ENCODE measurements around the gene CTNND2.
"Not testable (repeated sequence)": the region's sequence is repeated elsewhere in the genome, so short reads cannot be mapped to it uniquely, and the experiment has no call there.

The CTNND2 gene

DNA sequence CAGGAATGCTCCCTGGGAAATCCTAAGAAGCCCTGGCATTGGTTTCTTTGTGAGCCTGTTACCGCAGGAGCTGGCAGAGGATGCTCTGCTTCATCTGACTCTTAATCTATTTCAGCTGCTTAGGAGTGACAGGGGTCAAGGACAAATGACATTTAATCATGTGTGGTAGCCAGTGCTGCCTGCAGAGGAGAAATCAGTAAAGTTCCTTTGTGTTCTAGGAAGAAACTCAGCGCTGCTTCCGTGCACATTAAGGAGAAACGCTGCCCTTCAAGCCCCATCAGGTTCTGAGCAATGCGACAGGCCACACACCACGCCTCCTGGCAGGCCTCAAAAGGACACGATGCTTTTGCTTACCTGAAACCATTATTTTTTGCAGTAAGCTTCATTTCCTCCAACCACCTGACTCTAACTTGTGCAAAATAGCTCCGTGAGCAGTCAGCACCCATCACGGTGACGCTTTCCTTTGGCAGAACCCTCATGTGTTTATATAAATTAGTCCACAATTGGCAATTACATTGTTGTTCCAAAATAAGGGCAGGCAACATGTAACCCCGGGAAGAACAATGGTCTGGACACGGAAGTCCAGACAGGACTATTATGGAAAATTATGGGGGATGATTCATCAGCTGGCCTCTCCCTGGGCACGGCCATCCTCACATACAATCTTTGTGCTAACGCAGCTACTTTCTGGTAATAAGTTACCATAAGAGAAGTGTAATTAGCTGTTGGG, 755.3 kb downstream of the CTNND2 start:
- no peak for DNase-seq

DNA sequence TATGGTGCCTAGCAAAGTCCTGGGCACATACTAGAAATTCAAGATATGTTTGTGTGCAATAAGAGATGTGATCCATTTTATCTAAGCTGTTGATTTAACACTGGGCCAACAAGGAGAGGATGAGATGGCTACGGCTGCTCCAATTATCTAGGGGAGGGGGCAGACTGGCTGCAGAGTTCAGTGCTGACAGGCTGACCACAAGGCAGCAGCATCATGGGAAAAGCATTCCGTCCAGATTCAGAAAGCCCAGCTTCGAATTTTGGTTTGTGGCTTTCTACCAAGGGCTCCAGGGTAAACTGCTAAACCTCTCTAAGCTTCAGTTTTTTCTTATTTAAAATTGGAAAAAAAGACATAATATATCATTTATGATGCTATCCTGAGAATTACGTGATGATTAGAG, 758.1 kb downstream of the CTNND2 start:
- DNase-seq, result no peak

GRCh38 chr5:11143456-11144267, 760.6 kb downstream of the CTNND2 start:
- peak; percentile 5 for DNase-seq

GRCh38 chr5:11139217-11139865, 764.9 kb downstream of the CTNND2 start:
- DNase-seq, result no peak

GRCh38 chr5:11130131-11130530, 774.1 kb downstream of the CTNND2 start:
- DNase-seq, result no peak

DNA sequence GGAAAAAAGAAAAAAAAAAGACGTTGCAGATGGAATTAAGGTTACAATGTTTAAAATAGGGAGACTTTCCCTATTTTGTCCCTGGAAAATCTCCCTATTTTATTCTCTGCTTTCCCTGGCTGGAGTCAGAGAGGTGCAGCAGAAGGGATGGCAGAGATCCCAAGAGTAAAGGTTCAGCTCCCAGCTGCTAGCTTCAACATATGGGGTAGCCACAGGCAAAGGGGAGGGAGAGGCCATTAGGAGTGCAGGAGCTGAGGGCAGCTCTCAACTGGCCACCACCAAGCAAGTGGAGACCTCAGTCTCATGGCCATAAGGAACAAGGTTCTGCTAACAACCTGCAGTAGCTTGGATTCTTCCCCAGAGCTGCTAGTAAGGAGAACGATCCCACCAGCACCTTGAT, 776.2 kb downstream of the CTNND2 start:
- DNase-seq, result no peak

DNA sequence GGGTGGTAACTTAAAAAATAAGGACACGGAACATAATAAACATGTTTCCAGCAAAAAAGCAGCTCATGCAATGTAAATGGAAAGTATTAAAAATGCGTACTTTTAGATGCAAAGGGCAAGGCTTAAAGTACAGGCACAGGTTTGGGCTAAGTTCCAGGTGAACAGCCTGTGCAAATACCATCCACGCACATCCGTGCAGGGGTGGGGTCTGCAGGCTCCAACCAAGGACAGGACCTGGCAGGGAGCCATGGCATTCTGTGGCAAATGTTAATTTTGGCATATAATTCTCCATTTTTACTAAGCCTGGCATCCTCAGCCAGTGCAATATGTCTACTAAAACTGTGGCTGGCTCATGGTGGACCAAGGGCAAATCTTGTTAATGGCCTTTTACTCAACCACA, 777.4 kb downstream of the CTNND2 start:
- DNase-seq, result no peak

DNA sequence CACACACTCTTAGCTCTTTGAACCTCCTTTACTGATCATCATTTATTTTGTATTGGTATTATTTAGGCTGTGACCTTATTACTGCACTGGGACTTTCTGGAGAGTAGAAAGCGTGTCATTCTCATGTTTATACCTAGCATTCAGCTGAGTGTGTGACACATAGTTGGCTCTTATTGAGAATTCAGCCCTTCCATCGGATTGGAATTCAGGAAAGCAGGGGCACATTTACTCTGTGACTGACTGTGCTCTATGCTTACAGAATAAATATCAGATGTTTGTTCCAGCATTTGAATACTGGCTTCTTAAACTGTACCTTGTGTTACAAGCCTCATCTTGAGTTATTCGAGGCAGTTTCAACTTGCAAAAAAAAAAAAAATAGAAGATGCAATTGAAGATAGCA, 782.4 kb downstream of the CTNND2 start:
- no peak for DNase-seq

GRCh38 chr5:11110128-11110527, 794.1 kb downstream of the CTNND2 start:
- DNase-seq, result no peak

DNA sequence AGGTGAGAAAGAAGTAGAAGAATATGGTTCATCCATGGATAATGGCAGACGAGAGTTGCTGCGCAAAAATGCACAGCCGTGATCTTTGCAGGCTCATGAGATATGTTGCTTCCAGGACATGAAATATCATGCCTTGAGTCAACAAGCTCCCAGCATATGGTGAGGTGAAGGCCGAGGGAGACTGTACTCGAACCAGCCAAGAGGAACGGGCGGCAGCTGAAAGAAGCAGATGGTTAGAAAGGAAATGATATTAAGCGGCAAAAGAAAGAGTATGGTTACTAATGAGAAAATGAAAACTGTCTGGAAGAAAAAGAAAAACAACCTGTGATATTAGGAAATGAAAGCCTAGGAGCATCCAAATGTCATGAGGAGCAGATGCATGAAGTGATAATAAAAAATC, 798.5 kb downstream of the CTNND2 start:
- DNase-seq, result no peak

DNA sequence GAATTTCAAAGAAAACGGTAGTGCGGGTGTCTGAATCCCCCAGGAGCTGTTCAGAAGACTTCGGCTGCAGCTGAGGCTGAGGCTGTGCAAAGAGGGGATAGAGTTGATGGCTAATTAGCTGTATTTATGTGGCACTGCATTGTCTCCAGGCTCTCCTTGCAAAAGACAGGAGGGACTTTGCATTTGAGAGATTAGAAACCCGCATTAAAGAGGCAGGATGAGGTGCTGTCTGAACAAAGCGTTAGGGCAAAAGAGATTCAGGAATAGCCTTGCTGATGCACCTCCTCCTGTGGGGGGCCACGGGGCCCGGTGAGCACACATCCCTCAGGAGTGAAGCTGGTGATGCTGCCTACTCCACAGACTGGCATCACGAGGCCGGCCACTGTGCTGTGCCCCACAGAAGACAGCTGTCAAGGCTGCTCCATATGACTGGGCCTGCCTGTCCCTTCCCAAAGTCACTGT, 799.6 kb downstream of the CTNND2 start:
- no peak for DNase-seq

DNA sequence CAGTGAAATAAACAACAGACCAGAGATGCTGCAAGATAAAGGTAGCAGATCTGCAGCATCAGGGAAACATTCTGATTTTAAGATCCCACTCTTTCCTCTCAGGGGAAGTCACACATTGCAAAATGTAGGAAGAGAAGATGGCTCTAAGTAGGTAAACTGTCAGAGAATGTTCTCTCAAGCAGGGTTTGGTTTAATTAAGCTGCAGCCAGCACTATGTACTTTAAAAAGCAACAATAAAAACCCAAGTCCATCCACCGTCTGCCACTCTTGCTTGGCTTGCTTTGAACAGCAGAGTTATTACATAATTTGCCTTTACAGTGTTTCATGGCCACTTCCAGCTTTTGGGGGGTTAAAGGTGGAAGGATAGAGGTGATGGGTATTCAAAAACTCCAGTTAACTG, 800.0 kb downstream of the CTNND2 start:
- DNase-seq, result no peak

DNA sequence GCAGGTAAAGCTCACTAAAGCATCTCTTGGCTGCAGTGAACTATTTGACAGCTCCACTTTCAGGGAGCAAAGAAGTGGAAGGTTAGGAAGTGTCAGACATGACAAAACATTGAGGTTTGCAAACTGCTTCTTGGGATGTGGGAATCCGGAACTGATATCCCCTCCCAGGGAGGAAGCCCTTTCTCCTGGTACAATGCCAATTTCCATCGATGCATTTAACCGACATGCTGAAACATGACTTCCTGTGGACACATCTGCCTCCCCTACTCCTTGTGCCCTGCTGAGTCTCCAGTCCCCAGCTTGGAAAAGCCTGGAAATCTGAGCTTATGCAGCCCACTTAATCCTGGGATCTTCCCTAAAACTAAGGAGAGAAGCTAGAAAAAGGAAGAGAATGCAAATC, 820.1 kb downstream of the CTNND2 start:
- no peak for DNase-seq

DNA sequence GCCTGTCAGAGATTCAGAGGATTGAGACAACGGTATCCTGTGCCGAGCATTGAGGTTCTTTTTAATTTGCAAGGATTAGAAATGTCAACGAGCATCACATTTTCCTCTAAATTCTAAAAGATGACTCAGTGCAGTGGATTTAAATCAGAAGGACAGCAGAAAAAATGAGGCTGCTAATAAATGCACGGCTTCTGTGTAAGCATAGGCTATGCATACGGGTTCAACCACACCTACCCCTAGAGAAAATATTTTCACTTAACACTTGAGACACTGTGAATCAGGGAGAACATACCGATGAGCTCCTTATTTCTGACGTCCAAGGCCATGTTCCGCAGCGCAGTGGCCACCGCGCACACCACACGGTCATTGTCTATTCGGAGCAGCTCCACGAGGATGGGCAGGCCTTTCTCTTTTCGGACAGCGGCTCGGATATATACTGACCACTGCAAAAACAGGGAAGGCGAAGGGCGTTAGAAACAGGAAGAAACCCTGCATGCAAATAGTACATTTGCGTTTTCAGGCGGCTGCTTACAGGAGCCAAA, 821.8 kb downstream of the CTNND2 start:
- no peak for DNase-seq

GRCh38 chr5:11076945-11077613, 827.2 kb downstream of the CTNND2 start:
- DNase-seq, result no peak

DNA sequence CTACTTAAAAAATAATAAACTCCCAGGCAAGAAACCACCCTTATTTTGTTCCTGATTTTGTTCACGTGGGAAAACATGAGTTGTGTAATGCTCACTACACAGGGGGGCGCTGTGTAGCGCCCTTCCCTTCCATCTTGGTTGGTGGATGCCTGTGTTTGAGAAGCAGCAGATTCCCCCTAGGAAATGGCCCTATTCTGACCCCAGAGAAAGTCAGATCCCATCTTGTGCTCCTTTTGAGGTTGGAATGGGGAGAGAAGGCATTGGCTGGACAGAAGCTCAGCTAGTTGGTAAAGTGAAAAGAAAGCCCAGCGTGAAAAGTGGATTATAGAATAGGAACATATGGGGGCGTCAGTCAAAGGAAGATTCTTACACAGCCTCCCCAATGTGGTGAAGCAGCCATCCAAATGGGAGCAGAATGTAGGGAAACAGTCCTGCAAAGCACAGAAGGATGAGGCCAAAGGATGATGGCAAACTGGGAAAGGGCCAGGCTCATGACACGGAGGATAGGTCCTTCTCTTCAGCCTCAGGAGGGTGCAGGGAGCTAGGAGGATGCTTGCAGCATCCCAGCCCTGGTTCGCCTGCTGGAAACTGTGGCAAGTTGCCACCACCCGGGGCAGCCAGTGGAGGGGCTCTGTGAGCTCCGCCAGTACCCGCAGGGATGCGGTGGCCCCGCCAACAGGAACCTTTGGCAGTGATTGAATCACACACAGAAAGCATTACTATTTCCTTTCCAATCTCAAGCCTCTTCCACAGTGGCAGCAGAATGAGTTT, 829.0 kb downstream of the CTNND2 start:
- no peak for DNase-seq

DNA sequence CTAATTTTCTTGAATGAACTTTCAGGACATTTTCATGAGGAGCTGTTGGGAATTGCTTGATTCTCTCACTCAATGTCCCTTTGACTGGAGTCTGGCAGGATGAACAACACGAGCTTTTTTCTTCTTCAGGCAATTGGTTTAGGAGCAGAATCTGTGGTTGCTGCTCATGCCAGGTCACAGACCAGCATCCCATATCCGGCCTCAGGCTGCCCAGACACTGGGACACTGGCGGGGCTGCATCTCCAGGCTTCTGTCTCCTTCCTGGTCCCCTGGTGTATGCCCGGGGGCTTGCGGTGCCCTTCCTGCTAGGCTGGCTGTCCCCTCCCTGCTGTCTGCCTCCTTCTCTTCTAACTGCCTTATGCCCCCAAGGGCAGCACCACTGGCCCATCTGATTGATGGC, 831.7 kb downstream of the CTNND2 start:
- no peak for DNase-seq

- no peak for DNase-seq
Observed at GRCh38 chr5:11072076-11072475, 832.2 kb downstream of the CTNND2 start.

DNA sequence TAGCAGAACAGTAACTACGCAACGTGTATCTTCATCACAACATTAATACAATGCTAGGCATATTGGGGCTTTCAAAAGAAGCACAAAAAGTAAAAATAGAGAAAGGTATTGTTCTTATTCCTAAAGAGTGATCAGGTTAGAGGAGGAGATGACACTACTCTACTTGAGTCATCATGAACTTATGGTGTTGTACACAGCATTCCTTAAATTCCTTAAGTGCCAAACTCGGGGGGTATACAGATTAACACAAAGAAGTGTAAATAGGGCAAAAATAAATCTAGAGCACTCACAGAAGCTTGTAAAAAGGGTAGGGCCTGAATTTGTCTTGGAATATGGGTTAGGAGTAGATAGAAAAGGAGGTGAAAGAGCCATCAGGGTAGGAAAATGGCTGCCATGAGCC, 835.2 kb downstream of the CTNND2 start:
- DNase-seq, result no peak

DNA sequence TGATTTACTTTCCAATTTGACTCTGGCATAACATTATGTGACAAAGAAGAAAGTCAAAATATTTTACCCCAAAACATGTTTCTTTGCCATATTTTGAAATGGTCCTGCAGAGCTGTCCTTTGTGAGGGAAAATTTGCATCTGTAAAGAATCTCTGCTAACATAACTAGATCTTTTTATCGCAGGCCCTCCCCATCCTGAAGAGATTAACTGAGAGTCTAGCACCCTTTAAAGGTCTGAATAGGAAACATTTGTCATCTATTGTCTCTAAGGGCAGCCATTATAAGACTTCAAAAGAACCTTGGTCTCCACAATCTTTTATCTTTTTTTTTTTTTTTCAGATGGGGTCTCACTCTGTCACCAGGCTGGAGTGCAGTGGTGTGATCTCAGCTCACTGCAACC, 838.5 kb downstream of the CTNND2 start:
- not testable (repeated sequence) for DNase-seq

GRCh38 chr5:11064763-11065450, 839.3 kb downstream of the CTNND2 start:
- DNase-seq, result no peak

DNA sequence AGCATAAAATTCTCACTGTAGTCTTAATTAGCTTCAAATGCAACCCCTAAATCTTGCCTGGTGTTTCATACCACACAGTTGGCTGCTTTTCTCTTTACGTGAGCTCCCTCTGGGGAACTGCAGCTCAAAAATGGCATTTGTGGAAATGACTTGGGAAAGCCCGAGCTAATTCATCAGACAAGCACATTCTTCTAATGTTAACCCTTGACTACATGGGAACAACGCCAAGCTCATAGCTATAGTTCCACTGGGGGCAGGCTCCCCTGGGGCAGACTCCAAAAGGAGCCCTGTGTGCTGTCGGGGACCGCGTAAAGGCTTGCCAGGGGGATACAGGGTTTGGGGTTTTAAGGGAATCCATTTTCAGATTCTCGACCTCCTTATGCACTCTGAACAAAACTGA, 841.8 kb downstream of the CTNND2 start:
- DNase-seq, result no peak

All from stimulated activated naive CD4-positive, alpha-beta T cell treated with Interleukin-2 at 50 U/mL for 16 hours (primary cell).